Psoas muscle (tissue), 8 donors: ENCODE data around the gene SIPA1L3. TPM values are rescaled to one million over a fixed set of nuclear protein-coding genes. Genes with fewer than 3 reads are reported as not detected.

Experiments used
- ATAC-seq, 4 donors: fragments of 200-7000 bp; cut with Tn5 transposase; one replicate each; pipeline ENCODE4 v1.9.1; 2020; ENCODE audit warnings: moderate library complexity in 3 of 4, mild to moderate bottlenecking in 2 of 4
- DNase-seq, 2 donors: peaks; one replicate each; pipeline ENCODE4 v3.0.0-alpha.2; 2020
- H3K27ac ChIP-seq: fragments of 200-600 bp; one replicate; pipeline ENCODE4 v1.8.0; 2022
- H3K27me3 ChIP-seq, 3 donors: fragments of 200-600 bp in 1 of 3; one replicate each; pipeline versions ENCODE4 v1.6.1 to v1.8.0; 2013 to 2022; ENCODE audit warnings: low read length in 2 of 3, mild to moderate bottlenecking in 2 of 3, moderate library complexity in 1 of 3; ENCODE audit not compliant: insufficient read depth in 3 of 3
- H3K36me3 ChIP-seq, 2 donors: fragments of 200-600 bp in 1 of 2; one replicate each; pipeline versions ENCODE4 v1.6.1 to v1.8.0; 2013 to 2022; ENCODE audit warnings: low read depth in 1 of 2, mild to moderate bottlenecking in 1 of 2, moderate library complexity in 1 of 2; ENCODE audit not compliant: insufficient read depth in 1 of 2
- H3K4me1 ChIP-seq: fragments of 200-600 bp; one replicate; pipeline ENCODE4 v1.8.0; 2022
- H3K4me3 ChIP-seq: fragments of 200-600 bp; one replicate; pipeline ENCODE4 v1.8.0; 2022; ENCODE audit warnings: mild to moderate bottlenecking
- H3K9me3 ChIP-seq: fragments of 200-600 bp; one replicate; pipeline ENCODE4 v1.8.0; 2022
- WGBS, 3 donors: extraction: QIAGEN DNeasy Blood & Tissue Kit; methylation state at CpG; one replicate each; pipeline versions ENCODE4 v1.1.6 to v1.1.7; 2013; 5-methylcytosine and 5-hydroxymethylcytosine counted together
- intact Hi-C, 2 donors: fragments of 100-400 bp; cut with DNase I; formaldehyde crosslinking; loops; one replicate each; pipeline versions ENCODE4 v1.11.0 to v1.14.2; 2022
- polyA plus RNA-seq, 3 donors: library from polyadenylated mRNA; stranded (reverse); fragments of 200-250 nt; gene quantifications; one replicate each; pipeline ENCODE4 v1.2.3, GENCODE V29; 2013
- total RNA-seq, 4 donors: library from RNA; stranded (reverse); fragmentation: NEBNext Ultra II Directional in 2 of 4; extraction: Animal tissue kit (Norgen Biotek cat#: 25700) in 2 of 4; gene quantifications; one replicate each; pipeline versions ENCODE4 v1.2.1 to v1.2.4, GENCODE V29; 2021 to 2023
- TF ChIP-seq, protein P1 (sequence below): fragments of 200-600 bp; IDR thresholded peaks from one replicate; pipeline ENCODE4 v1.8.0; 2022; ENCODE audit warnings: antibody characterized with exemption
- donor health status: healthy with polysubstance abuse.
- donor health status: DM: no; HTN: no; CAD: no; lungs with moderate emphysema.
- donor health status: Bipolar disorder and iron deficiency.
- donor health status: healthy.
- donor health status: DM: yes; HTN: yes; CAD: no.
- donor health status: DM: no; HTN: no; CAD: no.
- donor health status: DM: no; HTN: no; CAD: no.
- donor health status: DM: yes; HTN: yes; CAD: no.

Gene SIPA1L3
- total and polyA plus RNA-seq, 7 donors, result 2.9 to 28.2 (median 8.3) TPM

- H3K9me3 ChIP-seq, result no peaks in the 10 kb centered on the region
- intact Hi-C loops, result no loop called here
- TF ChIP-seq, protein P1, sequence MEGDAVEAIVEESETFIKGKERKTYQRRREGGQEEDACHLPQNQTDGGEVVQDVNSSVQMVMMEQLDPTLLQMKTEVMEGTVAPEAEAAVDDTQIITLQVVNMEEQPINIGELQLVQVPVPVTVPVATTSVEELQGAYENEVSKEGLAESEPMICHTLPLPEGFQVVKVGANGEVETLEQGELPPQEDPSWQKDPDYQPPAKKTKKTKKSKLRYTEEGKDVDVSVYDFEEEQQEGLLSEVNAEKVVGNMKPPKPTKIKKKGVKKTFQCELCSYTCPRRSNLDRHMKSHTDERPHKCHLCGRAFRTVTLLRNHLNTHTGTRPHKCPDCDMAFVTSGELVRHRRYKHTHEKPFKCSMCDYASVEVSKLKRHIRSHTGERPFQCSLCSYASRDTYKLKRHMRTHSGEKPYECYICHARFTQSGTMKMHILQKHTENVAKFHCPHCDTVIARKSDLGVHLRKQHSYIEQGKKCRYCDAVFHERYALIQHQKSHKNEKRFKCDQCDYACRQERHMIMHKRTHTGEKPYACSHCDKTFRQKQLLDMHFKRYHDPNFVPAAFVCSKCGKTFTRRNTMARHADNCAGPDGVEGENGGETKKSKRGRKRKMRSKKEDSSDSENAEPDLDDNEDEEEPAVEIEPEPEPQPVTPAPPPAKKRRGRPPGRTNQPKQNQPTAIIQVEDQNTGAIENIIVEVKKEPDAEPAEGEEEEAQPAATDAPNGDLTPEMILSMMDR, result no peak
- 59 to 73% (median 67%) methylated on average over 1 of the region's 1 CpG for WGBS, 3 donors
- no peak overlapping the region for H3K4me3 ChIP-seq
- H3K27ac ChIP-seq, result no peak overlapping the region
- H3K36me3 ChIP-seq, result no peaks in the 10 kb centered on the region
- H3K27me3 ChIP-seq, result no peaks in the 10 kb centered on the region
- ATAC-seq (no peak), DNase-seq (no peak)
- no peaks in the 10 kb centered on the region for H3K4me1 ChIP-seq
Observed at GRCh38 chr19:37953918-37954303, 46.9 kb downstream of the SIPA1L3 start.

- no peak overlapping the region for H3K4me3 ChIP-seq
- ATAC-seq (no peak), DNase-seq (no peak)
- H3K4me1 ChIP-seq, result no peaks in the 10 kb centered on the region
- no peak overlapping the region for H3K27ac ChIP-seq
- 77 to 83% (median 78%) methylated on average over 10 of the region's 10 CpGs for WGBS, 3 donors
- intact Hi-C loops, result no loop called here
- no peaks in the 10 kb centered on the region for H3K9me3 ChIP-seq
- TF ChIP-seq, protein P1, result no peak
- H3K27me3 ChIP-seq, result no peaks in the 10 kb centered on the region
- no peaks in the 10 kb centered on the region for H3K36me3 ChIP-seq
Observed at GRCh38 chr19:37954421-37954874, 47.4 kb downstream of the SIPA1L3 start.

DNA sequence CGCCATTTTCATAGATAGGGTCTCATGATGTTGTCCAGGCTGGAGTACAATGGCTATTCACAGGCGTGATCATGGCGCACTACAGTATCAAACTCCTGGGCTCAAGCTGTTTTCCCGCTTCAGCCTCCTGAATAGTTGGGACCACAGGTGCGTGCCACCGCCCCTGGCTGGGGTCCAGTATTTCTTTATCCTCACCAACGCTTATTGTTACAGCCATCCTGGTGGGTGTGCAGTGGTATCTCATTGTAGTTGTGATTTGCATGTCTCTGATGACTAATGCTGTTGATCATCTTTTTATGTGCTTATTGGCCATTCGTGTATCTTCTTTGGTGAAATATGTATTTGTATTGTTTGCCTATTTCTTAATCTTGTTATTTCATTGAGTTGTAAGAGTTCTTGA lies 49.0 kb downstream of the SIPA1L3 start:
- ATAC-seq, result no peak
- Histone ChIP-seq H3K9me3 (no peaks in the 10 kb centered on the region), H3K27ac (no peak overlapping the region), H3K27me3 (no peaks in the 10 kb centered on the region), H3K4me3 (no peak overlapping the region), H3K4me1 (no peaks in the 10 kb centered on the region), H3K36me3 (no peaks in the 10 kb centered on the region)
- WGBS, 3 donors, result 78 to 87% (median 83%) methylated on average over 8 of the region's 8 CpGs
- intact Hi-C loops, result no loop called here
- no peak for DNase-seq
- TF ChIP-seq, protein P1, result no peak

DNA sequence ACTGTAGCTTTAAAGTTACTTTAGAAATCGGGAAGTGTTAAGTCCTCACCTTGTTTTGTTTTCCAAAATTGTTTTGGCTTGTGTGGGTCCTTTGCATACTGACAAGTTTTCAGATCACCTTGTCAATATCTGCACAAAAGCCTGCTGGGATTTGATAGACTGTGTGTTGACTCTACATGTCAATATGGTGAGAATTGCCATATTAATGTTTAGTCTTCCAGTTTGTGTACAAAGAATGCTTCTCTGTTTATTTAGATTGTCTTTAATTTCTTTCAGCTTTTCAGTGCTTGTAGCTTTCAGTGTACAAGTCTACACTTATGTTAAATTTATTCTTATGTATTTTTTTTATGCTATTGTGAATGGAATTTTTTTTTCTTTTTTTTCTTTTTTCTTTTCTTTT lies 50.2 kb downstream of the SIPA1L3 start:
- Histone ChIP-seq H3K9me3 (no peaks in the 10 kb centered on the region), H3K27me3 (no peaks in the 10 kb centered on the region), H3K4me3 (no peak overlapping the region), H3K36me3 (no peaks in the 10 kb centered on the region), H3K27ac (no peak overlapping the region), H3K4me1 (no peaks in the 10 kb centered on the region)
- ATAC-seq, result no peak
- WGBS, 3 donors, result 97 to 100% (median 98%) methylated on average over 1 of the region's 1 CpG
- no peak for DNase-seq
- TF ChIP-seq, protein P1, result no peak
- intact Hi-C loops, result no loop called here

DNA sequence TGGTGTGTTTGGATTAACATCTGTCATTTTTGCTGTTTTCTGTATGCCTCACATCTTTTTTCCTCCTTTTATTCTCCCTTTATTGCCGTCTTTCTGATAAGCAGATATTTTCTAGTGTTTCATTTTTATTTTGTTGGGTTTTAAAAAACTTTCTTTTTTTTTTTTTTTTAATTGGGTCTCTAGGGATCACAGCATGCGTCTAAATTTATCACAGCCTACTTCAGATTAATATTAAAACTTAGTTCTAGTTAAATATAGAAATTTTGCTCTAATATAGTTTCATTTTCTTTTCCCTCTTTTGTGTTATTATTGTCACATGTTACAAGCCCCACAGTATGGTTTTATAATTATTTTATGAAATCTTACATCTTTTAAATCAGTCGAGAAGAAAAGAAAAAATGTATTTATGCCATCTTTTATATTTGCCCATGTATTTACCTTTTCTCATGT lies 52.7 kb downstream of the SIPA1L3 start:
- Histone ChIP-seq H3K4me3 (no peak overlapping the region), H3K27me3 (no peaks in the 10 kb centered on the region), H3K27ac (no peak overlapping the region), H3K9me3 (no peaks in the 10 kb centered on the region), H3K4me1 (no peaks in the 10 kb centered on the region), H3K36me3 (no peaks in the 10 kb centered on the region)
- intact Hi-C loops, result no loop called here
- 52 to 67% (median 56%) methylated on average over 3 of the region's 3 CpGs for WGBS, 3 donors
- DNase-seq (no peak), ATAC-seq (no peak)
- TF ChIP-seq, protein P1, result no peak
